Stimulated activated CD8-positive, alpha-beta memory T cell treated with anti-CD3 and anti-CD28 coated beads, Interleukin-15, amount 100 ng/mL, for 48 hours (primary cell): Measurements from ENCODE around the gene TMEM167B.

Source experiments
- DNase-seq, 2 donors: peaks; one replicate each; pipeline ENCODE4 v3.0.0-alpha.2; 2020; ENCODE audit warnings: low read depth in 2 of 2

Gene TMEM167B

DNA sequence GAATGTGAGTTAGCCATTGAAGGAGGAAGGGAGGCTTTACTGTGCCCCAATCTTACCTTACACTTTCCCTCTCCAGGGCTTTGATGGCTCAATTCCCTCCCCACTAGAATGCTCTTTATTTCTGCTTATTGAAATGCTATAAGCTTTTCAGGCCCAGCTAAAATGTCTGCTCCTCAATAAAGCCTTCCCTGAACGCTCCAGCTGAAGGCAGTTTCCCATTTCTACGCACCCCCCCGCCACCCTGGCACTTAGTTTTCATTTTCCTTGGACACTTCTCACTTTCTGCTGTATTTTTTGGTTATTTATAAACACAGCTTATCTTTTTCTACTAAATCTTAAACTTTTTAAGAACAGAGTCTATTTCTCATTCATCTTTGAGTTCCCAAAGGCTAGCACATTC, 7.1 kb upstream of the TMEM167B start:
- no peak for DNase-seq

DNA sequence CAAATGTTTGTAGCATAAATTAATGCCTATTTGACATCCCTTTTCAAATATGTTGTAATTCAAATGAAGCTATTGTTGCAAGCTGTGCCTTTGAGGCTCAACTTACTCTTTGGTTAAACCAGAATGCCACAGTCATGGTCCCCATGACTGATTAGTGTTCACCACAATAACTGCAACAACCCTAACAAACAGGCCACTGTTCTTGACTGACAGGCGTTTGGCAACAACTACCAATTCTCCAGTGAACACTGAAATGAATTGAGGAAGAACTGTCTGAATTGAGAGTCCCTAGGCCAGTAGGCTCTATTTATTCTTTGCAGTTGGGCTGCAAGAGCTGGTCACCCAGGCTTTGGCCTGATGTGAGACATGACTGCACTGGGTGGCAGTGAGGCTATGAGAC, 6.6 kb upstream of the TMEM167B start:
- no peak for DNase-seq

DNA sequence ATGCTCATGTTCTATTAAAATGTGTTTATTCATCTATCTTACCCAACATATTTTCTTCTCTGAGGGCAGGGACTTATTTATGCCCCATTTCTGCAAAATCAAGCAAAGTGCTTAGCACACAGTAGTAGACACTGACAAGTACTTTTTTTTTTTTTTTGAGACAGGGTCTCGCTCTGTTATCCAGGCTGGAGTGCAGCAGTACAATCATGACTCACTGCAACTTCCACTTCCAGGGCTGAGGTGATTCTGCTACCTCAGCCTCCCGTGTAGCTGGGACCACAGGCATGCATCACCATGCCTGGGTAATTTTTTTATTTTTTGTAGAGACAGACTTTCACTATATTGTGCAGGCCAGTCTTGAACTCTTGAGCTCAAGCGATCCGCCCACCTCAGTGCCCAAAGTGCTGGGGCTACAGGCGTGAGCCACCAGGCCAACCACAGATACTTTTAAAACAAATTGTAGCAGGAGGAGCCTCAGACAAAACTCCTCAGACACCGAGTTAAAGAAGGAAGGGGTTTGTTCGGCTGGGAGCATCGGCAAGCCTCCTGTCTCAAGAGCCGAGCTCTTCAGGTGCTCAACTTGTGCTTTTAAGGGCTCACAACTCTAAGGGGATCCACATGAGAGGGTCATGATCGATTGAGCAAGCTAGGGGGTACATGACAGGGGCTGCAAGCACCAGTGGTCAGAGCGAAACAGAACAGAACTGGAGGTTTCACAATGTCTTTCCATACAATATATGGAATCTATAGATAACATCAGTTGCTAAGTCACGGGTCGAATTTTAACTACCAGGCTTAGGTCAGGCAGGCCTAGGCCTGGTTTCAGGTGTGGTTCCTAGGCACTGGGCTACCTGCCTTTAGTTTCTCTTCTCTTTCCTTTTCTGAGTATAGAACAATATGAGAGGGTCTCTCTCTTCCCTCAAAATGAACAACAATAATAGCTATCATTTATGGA, 5.7 kb upstream of the TMEM167B start:
- DNase-seq = no peak

DNA sequence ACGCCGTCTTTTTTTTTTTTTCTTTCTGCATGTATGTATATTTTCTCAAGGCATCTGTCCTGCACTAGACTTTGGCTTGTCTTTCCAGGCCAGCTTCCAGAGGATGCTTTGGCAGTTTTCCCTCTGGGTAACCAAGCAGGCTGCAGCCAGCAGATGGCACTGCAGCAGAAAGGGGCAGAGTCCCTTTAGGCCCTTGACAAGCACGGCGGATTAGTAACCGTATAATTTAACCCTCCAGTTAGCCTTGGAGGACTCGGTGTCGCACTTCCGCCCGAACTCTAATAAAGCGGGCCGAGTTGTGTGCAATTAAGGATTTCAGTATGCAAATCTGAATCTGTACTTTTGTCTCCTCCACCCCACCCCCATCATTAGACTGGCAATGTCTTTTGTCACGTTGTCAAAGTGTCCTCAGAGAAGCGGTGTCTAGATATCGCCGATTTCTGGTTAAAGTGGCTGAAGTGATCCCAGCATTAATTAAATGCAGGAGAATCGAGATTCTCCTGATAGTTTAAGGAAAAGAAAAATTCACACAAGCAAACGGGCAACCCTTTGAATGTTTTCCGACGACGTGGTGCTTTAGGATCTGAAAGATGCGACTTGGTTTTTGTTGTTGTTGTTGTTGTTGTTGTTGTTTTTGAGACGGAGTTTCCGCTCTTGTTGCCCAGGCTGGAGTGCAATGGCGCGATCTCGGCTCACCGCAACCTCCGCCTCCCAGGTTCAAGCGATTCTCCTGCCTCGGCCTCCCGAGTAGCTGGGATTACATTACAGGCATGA, 1.1 kb upstream of the TMEM167B start:
- no peak for DNase-seq

DNA sequence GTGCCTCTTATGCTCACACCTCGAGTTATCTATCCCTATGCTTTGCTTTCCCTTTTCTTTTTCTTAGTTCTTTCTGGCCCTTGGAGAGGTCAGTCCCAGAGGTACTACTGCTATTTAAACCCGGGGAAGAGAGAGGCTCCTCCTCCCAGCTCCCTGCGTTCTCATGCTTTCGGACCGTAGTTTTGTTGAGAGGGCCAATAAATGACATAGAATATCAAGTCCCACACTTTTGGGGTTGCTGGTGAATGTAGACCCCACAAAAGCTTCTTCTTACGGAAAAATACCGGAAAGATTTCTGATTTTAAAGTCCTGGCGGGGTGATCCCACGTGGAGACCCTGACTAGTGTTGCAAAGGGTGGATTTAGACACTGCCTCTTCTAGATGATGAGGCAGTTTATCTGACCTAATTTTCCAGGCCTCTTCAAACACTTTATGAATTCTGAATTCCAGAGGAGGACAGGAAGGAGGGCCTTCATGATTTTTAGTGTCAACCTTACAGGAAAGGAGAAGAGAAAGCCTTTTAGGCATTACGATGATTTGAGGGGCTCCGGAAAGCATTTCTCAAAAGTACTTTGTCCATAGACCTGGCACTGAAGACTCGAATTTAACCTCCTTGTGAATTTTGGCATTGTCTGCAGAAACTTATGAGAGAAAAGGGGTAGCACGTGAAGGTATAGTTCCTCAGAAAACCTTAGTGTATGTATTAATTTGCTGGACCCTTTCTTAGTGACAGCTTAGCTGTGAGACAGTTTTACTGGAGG, 694 bp downstream of the TMEM167B start:
- DNase-seq = no peak

DNA sequence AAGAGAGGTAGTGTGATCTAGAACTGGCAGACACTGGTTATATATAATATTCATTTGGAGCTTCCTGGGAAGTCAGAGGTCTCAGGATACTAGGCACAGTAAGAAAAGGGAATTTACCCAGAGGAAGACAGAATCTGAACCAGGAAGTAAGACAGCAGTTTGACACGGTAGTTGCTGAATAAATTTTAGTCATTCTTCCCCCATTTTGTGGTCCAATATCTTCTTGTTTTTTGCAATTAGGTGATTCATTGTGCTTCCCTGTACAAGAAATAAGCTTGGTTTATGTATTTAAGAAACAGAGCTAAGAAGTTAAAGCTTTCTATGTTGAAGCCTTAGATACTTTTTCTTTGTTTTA, 1.3 kb downstream of the TMEM167B start:
- DNase-seq = no peak

DNA sequence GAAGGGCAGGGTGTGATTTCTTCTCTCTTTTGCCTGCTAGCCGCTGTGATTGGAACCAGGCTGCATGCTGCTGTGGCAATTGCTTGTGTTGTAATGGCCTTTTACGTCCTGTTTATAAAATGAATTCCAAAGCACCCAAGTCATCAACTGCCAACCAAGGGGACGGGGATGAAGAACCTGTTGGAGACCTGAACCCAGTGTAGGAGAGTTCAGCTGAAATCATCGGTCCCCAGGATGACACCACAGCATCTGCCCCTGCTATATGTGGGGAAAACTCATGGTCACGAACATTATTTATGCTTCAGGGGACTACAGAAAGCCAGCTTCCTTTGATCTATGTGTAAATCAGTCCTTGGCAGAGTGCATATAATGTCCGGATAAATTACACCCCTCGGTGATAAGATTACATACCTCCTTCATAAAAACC, 3.8 kb downstream of the TMEM167B start:
- DNase-seq = no peak

DNA sequence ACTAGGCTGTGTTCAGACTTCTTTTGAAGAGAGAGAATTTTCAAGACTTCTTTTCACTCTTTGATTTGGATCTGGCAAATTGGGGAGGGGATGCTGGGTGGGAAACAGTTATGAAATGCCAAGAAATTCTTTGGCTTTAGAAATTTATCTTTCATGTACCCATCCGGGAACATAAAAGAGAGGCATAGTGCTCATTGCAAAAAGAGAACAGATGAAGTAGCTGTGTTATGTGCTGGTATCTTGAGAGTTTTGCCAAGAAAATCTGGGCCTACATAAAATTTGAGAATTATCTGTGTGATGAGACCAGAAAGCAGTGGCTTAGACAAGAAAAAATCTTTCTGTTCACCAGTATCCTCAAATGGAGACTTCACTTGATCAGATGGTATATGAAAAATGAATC, 4.3 kb downstream of the TMEM167B start:
- DNase-seq = no peak

DNA sequence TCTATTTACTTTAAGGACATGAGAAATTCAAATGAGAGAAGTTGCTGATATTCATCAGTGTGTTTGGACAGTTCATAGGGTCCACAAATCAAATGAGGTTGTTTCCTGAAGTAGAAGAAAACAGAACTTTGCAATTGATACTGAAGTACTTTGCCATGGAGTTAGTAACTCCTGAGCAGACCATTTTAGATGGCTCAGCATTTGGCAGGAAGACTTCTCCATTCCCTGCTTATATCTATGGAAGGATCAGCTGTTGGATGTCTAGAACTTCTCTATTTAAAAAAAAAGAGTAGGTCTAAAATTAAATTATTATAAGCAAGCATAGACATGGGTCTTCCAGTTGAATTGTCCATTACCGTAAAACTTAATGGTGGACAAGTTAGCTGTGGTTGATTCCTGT, 5.1 kb downstream of the TMEM167B start:
- no peak for DNase-seq

DNA sequence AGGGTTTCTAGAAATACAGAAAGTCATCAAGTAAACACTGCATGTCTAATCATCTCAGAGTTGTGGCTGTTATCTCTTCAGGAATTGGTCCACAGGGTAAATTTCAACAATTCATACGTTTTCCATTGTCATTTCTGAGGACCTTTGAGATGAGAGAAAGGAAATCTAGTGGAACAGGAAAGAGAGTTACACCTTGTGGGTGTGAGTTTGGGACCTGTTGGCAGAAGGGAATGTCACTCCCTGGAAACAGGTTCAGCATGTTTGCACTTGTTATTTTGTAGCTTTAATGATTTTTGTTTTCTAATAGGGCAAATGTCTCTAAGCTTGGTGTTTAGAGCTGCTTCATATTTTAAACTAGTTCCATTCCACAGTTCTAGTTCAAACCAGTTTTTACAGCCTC, 5.6 kb downstream of the TMEM167B start:
- no peak for DNase-seq

DNA sequence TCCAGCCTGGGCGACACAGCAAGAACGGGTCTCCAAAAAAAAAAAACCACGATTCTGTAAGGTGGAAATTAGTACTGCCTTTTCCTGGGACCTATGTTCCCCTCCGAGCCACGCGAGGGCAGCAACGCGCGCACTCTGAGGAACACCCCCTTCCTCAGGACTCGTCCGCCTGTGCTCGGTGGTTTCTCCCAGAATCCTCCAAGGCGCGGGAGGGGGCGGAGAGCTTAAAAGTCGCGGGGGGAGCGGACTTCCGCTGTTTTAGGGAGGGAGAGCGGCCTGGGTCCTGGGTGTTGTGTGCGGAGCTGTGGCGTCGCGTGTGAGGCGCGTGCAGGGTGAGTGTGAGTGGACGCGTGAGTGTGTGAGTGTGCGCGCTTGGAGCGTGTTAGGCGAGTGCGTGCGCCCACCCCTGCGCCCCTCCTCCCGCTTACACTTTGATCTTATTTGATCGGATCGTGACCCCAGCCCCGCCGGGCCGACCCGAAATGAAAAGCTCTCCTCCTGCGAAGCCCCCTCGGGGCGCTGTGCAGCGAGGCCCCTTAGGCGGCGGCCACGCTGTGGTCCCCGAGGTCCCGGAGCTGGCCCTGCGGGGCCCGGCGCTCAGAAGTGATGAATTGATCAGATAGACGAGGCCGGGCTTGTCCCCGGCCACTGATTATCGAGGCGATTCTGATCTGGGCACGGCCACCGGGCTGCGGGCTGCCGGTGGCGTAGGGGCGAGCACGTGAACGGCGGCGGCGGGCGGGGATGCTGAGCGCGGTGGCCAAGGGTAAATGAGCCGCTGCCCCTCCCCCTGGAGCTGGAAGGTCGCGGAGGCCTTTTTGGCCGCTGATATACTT, 9.6 kb downstream of the TMEM167B start:
- DNase-seq = peak; percentile 92 to 93

DNA sequence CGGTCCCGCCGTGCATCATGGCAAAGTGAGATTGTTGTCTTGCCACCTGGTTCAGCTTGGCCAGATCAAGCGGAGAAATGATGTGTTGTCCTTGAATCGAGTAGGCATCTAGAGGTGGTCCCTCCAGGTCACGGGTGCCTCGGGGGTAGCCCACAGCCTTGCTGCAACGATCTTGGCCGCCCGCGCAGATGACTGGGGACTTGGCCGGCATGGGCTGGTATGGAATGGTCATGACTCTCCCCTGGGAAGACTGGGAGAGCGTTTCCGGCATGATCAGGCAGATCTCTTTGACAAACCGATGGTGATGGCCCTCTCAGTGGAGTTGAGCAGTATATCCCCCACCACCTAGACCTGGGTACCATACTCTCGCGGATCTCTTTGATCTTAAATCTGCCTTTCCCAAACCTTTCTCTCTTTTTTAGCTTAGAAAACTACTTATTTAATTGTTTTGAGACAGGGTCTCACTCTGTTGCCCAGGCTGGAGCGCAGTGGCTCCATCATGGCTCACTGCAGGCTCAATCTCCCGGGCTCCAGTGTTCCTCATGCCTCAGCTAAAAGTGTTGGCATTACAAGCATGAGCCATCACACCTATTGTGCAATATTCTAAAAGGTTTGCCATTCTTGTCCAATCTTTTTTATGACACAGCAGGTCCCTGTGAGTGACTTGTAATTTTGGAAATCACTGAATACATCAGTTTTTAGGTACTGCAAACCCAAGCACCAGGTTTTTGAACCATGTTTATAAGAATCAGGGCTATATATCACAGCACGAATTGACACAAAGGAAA, 14.0 kb downstream of the TMEM167B start:
- DNase-seq = no peak

DNA sequence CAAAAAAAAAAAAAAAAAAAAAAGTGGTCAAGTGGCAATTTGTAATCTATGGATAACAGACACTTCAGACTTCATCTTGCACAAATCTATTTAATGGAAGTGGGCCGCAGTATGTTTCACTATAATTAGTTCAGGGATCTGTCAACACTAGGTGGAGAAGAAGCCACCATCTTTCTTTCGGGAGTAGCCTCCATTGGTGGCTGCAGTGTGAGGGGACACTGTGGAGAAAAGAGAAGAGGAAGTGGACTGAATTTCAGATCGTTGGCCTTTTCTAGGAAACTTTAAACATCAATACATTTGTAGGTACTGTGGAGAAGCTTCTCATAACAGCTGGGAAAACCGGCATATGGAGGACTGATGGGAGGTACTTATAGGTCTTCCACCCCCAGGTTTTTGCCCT, 15.3 kb downstream of the TMEM167B start:
- no peak for DNase-seq

DNA sequence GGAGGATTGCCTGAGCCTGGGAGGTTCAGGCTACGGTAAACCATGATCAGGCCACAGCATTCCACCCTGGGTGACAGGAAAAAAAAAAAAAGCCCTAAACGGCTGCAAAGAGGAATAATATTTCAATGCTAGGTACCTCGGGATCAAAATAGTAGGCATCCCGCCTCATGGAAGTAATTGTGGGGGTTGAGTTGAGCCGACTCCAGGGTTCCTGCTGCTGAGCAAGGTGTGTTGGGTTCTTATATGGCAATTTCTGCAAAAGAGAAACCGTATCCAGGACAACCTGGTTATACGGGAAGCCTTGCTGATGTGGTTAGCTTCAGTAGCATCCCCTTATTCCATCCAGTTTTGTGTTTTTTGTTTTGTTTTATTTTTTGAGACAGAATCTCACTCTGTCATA, 17.2 kb downstream of the TMEM167B start:
- DNase-seq = no peak

DNA sequence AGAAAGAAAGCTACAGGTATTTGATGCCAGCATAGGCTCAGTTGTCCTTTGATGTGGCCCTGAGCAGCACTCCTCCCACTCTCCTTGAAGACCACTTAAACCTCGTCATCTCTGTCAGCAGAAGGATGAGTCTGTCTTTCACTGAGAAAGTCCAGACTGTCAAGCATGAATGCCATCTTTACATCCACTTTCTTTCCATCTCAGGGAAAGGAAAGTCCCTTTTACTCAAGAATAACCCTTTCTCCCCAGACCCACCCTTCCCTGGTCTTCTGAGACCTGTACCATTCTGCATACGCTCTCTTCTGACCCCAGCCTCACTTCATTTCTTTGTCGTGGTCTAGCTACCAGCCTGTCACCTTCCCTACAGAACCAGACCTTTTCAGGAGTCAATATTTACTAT, 19.3 kb downstream of the TMEM167B start:
- no peak for DNase-seq

DNA sequence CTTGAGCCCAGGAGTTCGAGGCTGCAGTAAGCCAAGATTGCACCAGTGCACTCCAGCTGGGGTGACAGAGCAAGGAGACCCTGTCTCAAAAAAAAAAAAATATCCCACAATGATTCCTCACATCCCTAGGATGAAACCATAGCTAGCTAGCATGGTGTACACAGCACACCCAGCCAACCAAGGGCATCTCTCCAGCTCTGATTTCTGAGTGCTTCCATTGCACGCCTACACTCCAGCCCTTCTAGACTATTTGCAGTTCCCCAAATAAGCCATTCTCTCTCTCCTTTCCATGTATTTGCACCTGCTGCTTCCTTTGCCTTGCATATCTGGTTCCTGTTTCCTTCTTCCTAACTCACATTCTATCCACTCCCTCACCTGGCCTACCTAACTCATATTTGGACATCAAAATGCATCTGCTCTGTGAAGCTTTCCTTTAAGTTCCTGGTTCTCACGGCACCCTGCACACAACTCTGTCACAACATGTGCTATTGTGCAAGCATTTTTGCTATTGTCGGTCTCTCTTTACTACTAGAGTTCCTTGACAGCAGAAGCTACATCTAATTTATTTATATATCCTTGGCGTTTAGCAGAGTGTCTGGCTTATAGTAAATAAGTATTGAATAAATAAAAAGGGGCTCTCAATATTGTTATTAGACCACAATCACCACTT, 21.0 kb downstream of the TMEM167B start:
- DNase-seq = no peak

DNA sequence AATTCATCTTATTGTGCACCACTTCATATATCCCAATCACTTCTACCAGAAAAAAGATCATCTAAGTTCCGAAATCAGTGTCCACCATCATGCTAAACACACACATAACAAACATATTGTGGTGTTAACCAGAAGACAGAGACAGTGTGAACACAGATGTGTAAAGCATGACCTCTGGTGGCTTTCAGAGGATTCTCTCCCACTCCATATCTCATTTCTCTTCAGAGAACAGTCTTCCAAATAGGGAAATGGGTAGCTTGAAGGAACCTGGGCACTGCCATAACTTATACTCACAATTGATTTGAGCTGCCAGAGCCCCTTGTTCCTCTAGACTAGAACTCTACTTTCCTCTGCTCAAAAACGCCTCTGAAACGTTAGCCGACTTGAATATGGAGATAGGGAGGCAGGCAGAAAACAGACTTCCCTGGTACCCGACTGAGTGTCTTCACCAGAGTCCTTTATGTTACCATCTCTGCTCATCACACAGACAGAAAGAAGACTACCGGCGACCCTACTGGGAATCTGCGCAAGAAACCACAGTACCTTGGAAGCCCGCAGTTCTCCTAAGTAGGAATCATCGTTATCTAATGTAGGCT, 21.6 kb downstream of the TMEM167B start:
- DNase-seq = no peak

DNA sequence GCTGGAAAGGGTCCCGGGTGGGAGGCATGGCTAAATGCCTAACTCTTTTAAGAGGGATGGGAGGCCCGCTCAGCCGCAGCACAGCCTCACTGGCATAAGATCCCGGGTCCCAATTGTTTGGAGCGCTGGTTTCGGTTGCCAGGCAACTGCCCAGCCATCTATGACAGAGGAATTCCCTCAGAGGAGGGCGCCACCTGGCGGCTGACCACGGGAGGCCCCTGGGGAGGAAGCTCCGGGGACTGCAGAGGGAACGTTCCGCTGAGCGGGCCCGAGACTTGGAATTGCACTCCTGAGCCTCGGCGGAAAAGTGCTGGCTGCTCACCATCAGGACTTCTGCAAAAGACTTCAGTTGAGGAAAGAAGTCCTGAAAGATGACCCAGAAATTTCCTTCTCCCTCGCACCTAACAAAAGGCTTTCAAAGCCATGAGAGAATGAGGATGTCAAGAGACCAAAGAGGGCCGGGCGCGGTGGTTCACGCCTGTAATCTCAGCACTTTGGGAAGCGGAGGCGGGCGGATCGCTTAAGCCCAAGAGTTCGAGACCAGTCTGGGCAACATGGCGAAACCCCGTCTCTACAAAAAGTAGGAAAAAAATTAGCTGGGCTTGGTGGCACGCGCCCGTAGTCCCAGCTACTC, 22.2 kb downstream of the TMEM167B start:
- DNase-seq = peak; percentile 81 to 83
